Measurements from ENCODE around the gene SCAPER. TPM values are rescaled to one million over a fixed set of nuclear protein-coding genes. Genes with fewer than 3 reads are reported as not detected.
A peak's percentile ranks its signal among the peaks of the same experiment; 100 is the strongest.

The SCAPER gene
- total RNA-seq, 1 experiment from 2014 or later: 6.3 TPM

DNA sequence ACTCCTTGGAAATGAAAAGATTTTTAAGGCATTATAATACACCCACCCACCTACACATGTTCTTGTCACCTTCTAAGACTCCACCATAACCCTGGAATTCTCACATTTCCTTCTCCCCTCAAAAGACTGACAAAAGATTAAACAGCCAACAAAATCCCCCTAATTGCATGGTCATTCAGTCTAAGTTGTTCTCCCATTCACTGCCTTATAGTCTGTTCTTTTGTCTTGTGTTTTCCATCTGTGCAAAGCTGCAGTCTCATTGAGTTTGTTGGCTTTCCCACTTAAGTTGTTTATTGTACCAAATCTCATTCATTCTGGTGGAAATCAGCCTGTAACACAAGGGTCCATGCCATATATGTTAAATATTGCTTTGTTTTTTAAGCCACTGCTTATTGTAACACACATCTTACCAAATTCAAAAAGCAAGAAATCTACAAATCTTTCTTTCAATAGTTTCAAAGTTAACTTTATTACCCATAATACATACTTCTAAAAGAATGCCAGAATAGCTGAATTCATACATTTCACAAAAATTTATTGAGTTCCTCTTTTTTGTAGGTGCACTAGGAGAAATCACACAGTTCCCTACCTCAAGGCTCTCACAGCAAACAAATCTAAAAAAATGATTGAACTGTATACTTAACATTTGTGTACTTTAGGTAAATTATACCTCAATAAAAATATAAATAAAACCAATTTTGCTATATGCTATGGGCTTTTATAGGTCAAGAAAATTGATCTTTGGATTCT lies 24.0 kb upstream of the SCAPER start:
- H3K27me3 ChIP-seq (ENCODE audit: low read length): no peaks in the 10 kb centered on the region

GRCh38 chr15:76928201-76928600 lies 23.1 kb upstream of the SCAPER start:
- H3K4me3 ChIP-seq (ENCODE audit: low read length): no peak overlapping the region
- H3K27me3 ChIP-seq (ENCODE audit: low read length): no peaks in the 10 kb centered on the region
- H2AFZ ChIP-seq (ENCODE audit: low read length): no peak overlapping the region
- H3K4me1 ChIP-seq (ENCODE audit: low read length): peaks cover 16% of the 10 kb centered on the region
- no peak for DNase-seq
- H3K9me2 ChIP-seq (replicated peaks; ENCODE audit: insufficient read depth, low read length): no peaks in the 10 kb centered on the region
- H3K9me3 ChIP-seq (ENCODE audit: low read length): no peaks in the 10 kb centered on the region
- no peak overlapping the region for H3K9ac ChIP-seq (ENCODE audit: low read length)
- peaks cover 14% of the 10 kb centered on the region for H3K79me2 ChIP-seq (ENCODE audit: low read length)
- H3K36me3 ChIP-seq (ENCODE audit: insufficient read depth, low read length): peaks cover 3% of the 10 kb centered on the region; the same call in 1 of the 2 replicates
- no peaks in the 10 kb centered on the region for H4K20me1 ChIP-seq (ENCODE audit: insufficient read depth, low read depth, low read length)
- H3K4me2 ChIP-seq (ENCODE audit: low read depth, low read length, poor library complexity, severe bottlenecking): no peak overlapping the region
- no peak overlapping the region for H3K27ac ChIP-seq (ENCODE audit: low read length)

More for the DNA sequence above, 24.0 kb upstream of the SCAPER start:
- no peak overlapping the region for H3K9ac ChIP-seq (ENCODE audit: low read length)
- no peak for DNase-seq
- H3K4me1 ChIP-seq (ENCODE audit: low read length): peaks cover 22% of the 10 kb centered on the region
- H3K27ac ChIP-seq (ENCODE audit: low read length): no peak overlapping the region
- peaks cover 8% of the 10 kb centered on the region; the same call in 1 of the 2 replicates for H3K36me3 ChIP-seq (ENCODE audit: insufficient read depth, low read length)
- H3K4me2 ChIP-seq (ENCODE audit: low read depth, low read length, poor library complexity, severe bottlenecking): no peak overlapping the region
- no peak overlapping the region for H3K4me3 ChIP-seq (ENCODE audit: low read length)
- H3K9me2 ChIP-seq (replicated peaks; ENCODE audit: insufficient read depth, low read length): no peaks in the 10 kb centered on the region
- peaks cover 22% of the 10 kb centered on the region for H3K79me2 ChIP-seq (ENCODE audit: low read length)
- no peak overlapping the region for H2AFZ ChIP-seq (ENCODE audit: low read length)
- H4K20me1 ChIP-seq (ENCODE audit: insufficient read depth, low read depth, low read length): no peaks in the 10 kb centered on the region
- no peaks in the 10 kb centered on the region for H3K9me3 ChIP-seq (ENCODE audit: low read length)

DNA sequence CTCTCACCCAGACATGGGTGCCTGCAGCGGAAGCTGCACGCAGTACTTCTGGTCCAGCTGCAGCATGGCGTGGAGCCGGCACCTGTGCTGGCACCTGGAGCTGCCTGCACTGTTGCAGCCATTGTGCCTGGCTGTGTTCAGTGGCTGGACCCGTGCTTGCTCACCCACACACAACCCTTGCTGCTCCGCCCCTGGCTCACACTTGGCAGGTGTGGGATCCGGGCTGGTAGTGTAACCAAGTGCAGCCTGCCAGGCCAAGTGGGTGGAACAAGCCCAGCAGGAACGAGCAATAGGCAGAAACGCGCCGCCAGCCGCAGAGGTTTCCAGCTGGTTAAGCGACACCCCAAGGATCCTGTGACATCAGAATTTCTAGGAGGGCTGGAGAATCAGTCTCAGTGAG lies 11.2 kb upstream of the SCAPER start:
- H4K20me1 ChIP-seq (ENCODE audit: insufficient read depth, low read depth, low read length): no peaks in the 10 kb centered on the region
- no peaks in the 10 kb centered on the region for H3K9me3 ChIP-seq (ENCODE audit: low read length)
- no peak overlapping the region for H3K9ac ChIP-seq (ENCODE audit: low read length)
- no peak overlapping the region for H3K4me2 ChIP-seq (ENCODE audit: low read depth, low read length, poor library complexity, severe bottlenecking)
- DNase-seq: no peak
- H3K27me3 ChIP-seq (ENCODE audit: low read length): no peaks in the 10 kb centered on the region
- H3K27ac ChIP-seq (ENCODE audit: low read length): no peak overlapping the region
- no peak overlapping the region for H2AFZ ChIP-seq (ENCODE audit: low read length)
- H3K9me2 ChIP-seq (replicated peaks; ENCODE audit: insufficient read depth, low read length): no peaks in the 10 kb centered on the region
- no peaks in the 10 kb centered on the region for H3K79me2 ChIP-seq (ENCODE audit: low read length)
- H3K4me3 ChIP-seq (ENCODE audit: low read length): no peak overlapping the region
- H3K36me3 ChIP-seq (ENCODE audit: insufficient read depth, low read length): no peaks in the 10 kb centered on the region
- H3K4me1 ChIP-seq (ENCODE audit: low read length): no peaks in the 10 kb centered on the region

- DNase-seq: no peak
- no peaks in the 10 kb centered on the region for H3K9me3 ChIP-seq (ENCODE audit: low read length)
- H3K4me2 ChIP-seq (ENCODE audit: low read depth, low read length, poor library complexity, severe bottlenecking): no peak overlapping the region
- no peak overlapping the region for H2AFZ ChIP-seq (ENCODE audit: low read length)
- no peaks in the 10 kb centered on the region for H3K79me2 ChIP-seq (ENCODE audit: low read length)
- H3K27me3 ChIP-seq (ENCODE audit: low read length): no peaks in the 10 kb centered on the region
- no peaks in the 10 kb centered on the region for H3K36me3 ChIP-seq (ENCODE audit: insufficient read depth, low read length)
- H3K4me1 ChIP-seq (ENCODE audit: low read length): no peaks in the 10 kb centered on the region
- no peak overlapping the region for H3K9ac ChIP-seq (ENCODE audit: low read length)
- H3K27ac ChIP-seq (ENCODE audit: low read length): no peak overlapping the region
- H4K20me1 ChIP-seq (ENCODE audit: insufficient read depth, low read depth, low read length): no peaks in the 10 kb centered on the region
- H3K9me2 ChIP-seq (replicated peaks; ENCODE audit: insufficient read depth, low read length): no peaks in the 10 kb centered on the region
- no peak overlapping the region for H3K4me3 ChIP-seq (ENCODE audit: low read length)
These were observed 8.6 kb upstream of the SCAPER start for GRCh38 chr15:76913737-76914136.

DNA sequence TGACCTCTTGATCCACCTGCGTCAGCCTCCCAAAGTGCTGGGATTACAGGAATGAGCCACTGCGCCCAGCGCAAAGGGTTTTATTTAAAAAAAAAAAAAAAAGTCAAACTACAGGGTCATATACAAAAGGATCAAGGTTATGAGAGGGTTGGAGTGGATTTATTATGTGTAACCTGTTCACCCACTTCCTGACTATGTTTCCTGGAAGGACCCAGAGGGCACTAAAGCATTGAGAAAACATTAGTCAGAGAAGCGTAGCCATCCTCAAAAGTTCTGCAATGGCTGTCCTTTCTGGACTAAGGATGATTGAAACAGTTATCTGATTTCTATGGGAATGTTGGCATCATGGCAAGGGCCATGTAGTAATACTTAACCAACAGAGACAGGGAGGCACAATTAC lies 7.3 kb upstream of the SCAPER start:
- DNase-seq: no peak
- Histone ChIP-seq H3K9me2 (replicated peaks; ENCODE audit: insufficient read depth, low read length) (no peaks in the 10 kb centered on the region), H3K4me2 (ENCODE audit: low read depth, low read length, poor library complexity, severe bottlenecking) (no peak overlapping the region), H3K4me3 (ENCODE audit: low read length) (no peak overlapping the region), H3K4me1 (ENCODE audit: low read length) (no peaks in the 10 kb centered on the region), H2AFZ (ENCODE audit: low read length) (no peak overlapping the region), H3K27me3 (ENCODE audit: low read length) (no peaks in the 10 kb centered on the region), H3K36me3 (ENCODE audit: insufficient read depth, low read length) (no peaks in the 10 kb centered on the region), H4K20me1 (ENCODE audit: insufficient read depth, low read depth, low read length) (no peaks in the 10 kb centered on the region), H3K9ac (ENCODE audit: low read length) (no peak overlapping the region), H3K9me3 (ENCODE audit: low read length) (no peaks in the 10 kb centered on the region), H3K79me2 (ENCODE audit: low read length) (no peaks in the 10 kb centered on the region), H3K27ac (ENCODE audit: low read length) (no peak overlapping the region)

GRCh38 chr15:76905855-76906254 lies 715 bp upstream of the SCAPER start:
- H3K4me3 ChIP-seq (ENCODE audit: low read length): peak overlapping the region; percentile 80; the same call in 1 of the 2 replicates
- no peaks in the 10 kb centered on the region for H3K9me3 ChIP-seq (ENCODE audit: low read length)
- peak overlapping the region; percentile 75 for H3K9ac ChIP-seq (ENCODE audit: low read length)
- DNase-seq: no peak
- peak overlapping the region; percentile 82 for H3K4me2 ChIP-seq (ENCODE audit: low read depth, low read length, poor library complexity, severe bottlenecking)
- peak overlapping the region; percentile 97 for H2AFZ ChIP-seq (ENCODE audit: low read length)
- H3K9me2 ChIP-seq (replicated peaks; ENCODE audit: insufficient read depth, low read length): no peaks in the 10 kb centered on the region
- H3K4me1 ChIP-seq (ENCODE audit: low read length): peaks cover 20% of the 10 kb centered on the region
- no peaks in the 10 kb centered on the region for H3K27me3 ChIP-seq (ENCODE audit: low read length)
- no peak overlapping the region for H3K27ac ChIP-seq (ENCODE audit: low read length)
- H4K20me1 ChIP-seq (ENCODE audit: insufficient read depth, low read depth, low read length): no peaks in the 10 kb centered on the region
- no peaks in the 10 kb centered on the region for H3K36me3 ChIP-seq (ENCODE audit: insufficient read depth, low read length)
- H3K79me2 ChIP-seq (ENCODE audit: low read length): no peaks in the 10 kb centered on the region

GRCh38 chr15:76904461-76905012 lies 603 bp downstream of the SCAPER start:
- no peaks in the 10 kb centered on the region for H3K9me3 ChIP-seq (ENCODE audit: low read length)
- H3K27me3 ChIP-seq (ENCODE audit: low read length): no peaks in the 10 kb centered on the region
- H3K27ac ChIP-seq (ENCODE audit: low read length): no peak overlapping the region
- no peaks in the 10 kb centered on the region for H3K9me2 ChIP-seq (replicated peaks; ENCODE audit: insufficient read depth, low read length)
- no peaks in the 10 kb centered on the region for H3K36me3 ChIP-seq (ENCODE audit: insufficient read depth, low read length)
- peaks cover 20% of the 10 kb centered on the region for H3K4me1 ChIP-seq (ENCODE audit: low read length)
- no peaks in the 10 kb centered on the region for H3K79me2 ChIP-seq (ENCODE audit: low read length)
- H2AFZ ChIP-seq (ENCODE audit: low read length): peak overlapping the region; percentile 97
- DNase-seq: peak; percentile 43
- no peaks in the 10 kb centered on the region for H4K20me1 ChIP-seq (ENCODE audit: insufficient read depth, low read depth, low read length)
- H3K9ac ChIP-seq (ENCODE audit: low read length): peak overlapping the region; percentile 75
- peak overlapping the region; percentile 80 for H3K4me3 ChIP-seq (ENCODE audit: low read length)
- H3K4me2 ChIP-seq (ENCODE audit: low read depth, low read length, poor library complexity, severe bottlenecking): peak overlapping the region; percentile 82

GRCh38 chr15:76903251-76903681 lies 1.9 kb downstream of the SCAPER start:
- H3K9me3 ChIP-seq (ENCODE audit: low read length): no peaks in the 10 kb centered on the region
- DNase-seq: peak; percentile 66
- H3K9ac ChIP-seq (ENCODE audit: low read length): no peak overlapping the region
- no peak overlapping the region for H3K4me3 ChIP-seq (ENCODE audit: low read length)
- H3K4me2 ChIP-seq (ENCODE audit: low read depth, low read length, poor library complexity, severe bottlenecking): no peak overlapping the region
- no peaks in the 10 kb centered on the region for H4K20me1 ChIP-seq (ENCODE audit: insufficient read depth, low read depth, low read length)
- H3K9me2 ChIP-seq (replicated peaks; ENCODE audit: insufficient read depth, low read length): no peaks in the 10 kb centered on the region
- no peaks in the 10 kb centered on the region for H3K36me3 ChIP-seq (ENCODE audit: insufficient read depth, low read length)
- H3K27me3 ChIP-seq (ENCODE audit: low read length): no peaks in the 10 kb centered on the region
- H2AFZ ChIP-seq (ENCODE audit: low read length): no peak overlapping the region
- peaks cover 20% of the 10 kb centered on the region for H3K4me1 ChIP-seq (ENCODE audit: low read length)
- no peak overlapping the region for H3K27ac ChIP-seq (ENCODE audit: low read length)
- no peaks in the 10 kb centered on the region for H3K79me2 ChIP-seq (ENCODE audit: low read length)
